ENCODE measurements around the gene TNS1. TPM values are rescaled to one million over a fixed set of nuclear protein-coding genes. Genes with fewer than 3 reads are reported as not detected.

TNS1 gene
- polyA plus RNA-seq, 3 donors = 0.26 to 1.6 (median 1.5) TPM

GRCh38 chr2:218013289-218013688 is 10.5 kb upstream of the TNS1 start:
- Histone ChIP-seq H3K4me2 (replicated peaks; ENCODE audit: extremely low read depth, low read length, poor library complexity, severe bottlenecking) (no peak overlapping the region), H3K27me3 (ENCODE audit: control insufficient read depth in 2 of 2, insufficient read depth in 2 of 2, low read length in 2 of 2) (peaks cover 3 to 24% of the 10 kb centered on the region in 2 donors)
- no peak for DNase-seq

GRCh38 chr2:218012284-218012683 is 9.5 kb upstream of the TNS1 start:
- H3K4me2 ChIP-seq (replicated peaks; ENCODE audit: extremely low read depth, low read length, poor library complexity, severe bottlenecking) = no peak overlapping the region
- intact Hi-C loops (cut with micrococcal nuclease) = loop anchor here in 1 of 2 donors (10.0 kb wide), 1 partner anchor 53 kb away; the partner anchor contains the start of gene RUFY4
- H3K9me3 Mint-ChIP-seq = peaks cover 0 to 3% (median 3%) of the 10 kb centered on the region in 7 donors
- H3K79me2 ChIP-seq (ENCODE audit: insufficient read depth, low read length) = no peaks in the 10 kb centered on the region
- no peak overlapping the region for H2AFZ ChIP-seq (ENCODE audit: insufficient read depth, low read depth, low read length, poor library complexity, severe bottlenecking)
- H3K9me3 ChIP-seq (replicated peaks in 1 of 2; ENCODE audit: control insufficient read depth in 1 of 2, insufficient read depth in 1 of 2, low read length in 2 of 2) = no peaks in the 10 kb centered on the region
- peaks cover 35% of the 10 kb centered on the region for H3K4me1 Mint-ChIP-seq
- WGBS (ENCODE audit: insufficient coverage) = 0% methylated on average over 1 of the region's 1 CpG
- DNase-seq = no peak
- TF ChIP-seq CTCF (IDR thresholded peaks at IDR 0.05) = no peak
- peaks cover 20 to 35% (median 33%) of the 10 kb centered on the region in 3 donors for H3K27me3 Mint-ChIP-seq (ENCODE audit: low read depth in 3 of 3)
- H3K27ac ChIP-seq (ENCODE audit: low read depth in 1 of 2, low read length in 2 of 2) = no peak overlapping the region
- no peak overlapping the region for H3K9ac ChIP-seq (ENCODE audit: insufficient read depth, low read length, poor library complexity, severe bottlenecking)
- H3K27me3 ChIP-seq (ENCODE audit: control insufficient read depth in 2 of 2, insufficient read depth in 2 of 2, low read length in 2 of 2) = peaks cover 3 to 24% of the 10 kb centered on the region in 2 donors
- H3K4me3 ChIP-seq (replicated peaks in 1 of 3; ENCODE audit: low read depth in 2 of 3, low read length in 3 of 3) = no peak overlapping the region
- no peaks in the 10 kb centered on the region for H3K36me3 ChIP-seq (replicated peaks in 1 of 2; ENCODE audit: control insufficient read depth in 1 of 2, insufficient read depth in 2 of 2, low read length in 2 of 2)
- peaks cover 21 to 41% of the 10 kb centered on the region in 2 donors for H3K4me1 ChIP-seq (ENCODE audit: control insufficient read depth in 1 of 2, insufficient read depth in 2 of 2, low read length in 2 of 2)
- no peak overlapping the region for H3K4me3 Mint-ChIP-seq
- H3K36me3 Mint-ChIP-seq = peaks cover 0 to 8% of the 10 kb centered on the region in 2 donors
- H3K27ac Mint-ChIP-seq = no peak overlapping the region
- H4K20me1 ChIP-seq (ENCODE audit: insufficient read depth, low read length) = no peaks in the 10 kb centered on the region

More at GRCh38 chr2:218013289-218013688, 10.5 kb upstream of the TNS1 start:
- Mint-ChIP-seq H3K36me3 (peaks cover 0 to 5% of the 10 kb centered on the region in 2 donors), H3K4me3 (no peak overlapping the region), H3K27ac (no peak overlapping the region), H3K27me3 (ENCODE audit: low read depth in 3 of 3) (peaks cover 20 to 33% (median 33%) of the 10 kb centered on the region in 3 donors), H3K9me3 (peaks cover 0 to 3% (median 3%) of the 10 kb centered on the region in 7 donors), H3K4me1 (peaks cover 43% of the 10 kb centered on the region)
- no peak overlapping the region for H3K9ac ChIP-seq (ENCODE audit: insufficient read depth, low read length, poor library complexity, severe bottlenecking)
- H3K27ac ChIP-seq (ENCODE audit: low read depth in 1 of 2, low read length in 2 of 2) = no peak overlapping the region
- H3K79me2 ChIP-seq (ENCODE audit: insufficient read depth, low read length) = no peaks in the 10 kb centered on the region
- no peaks in the 10 kb centered on the region for H4K20me1 ChIP-seq (ENCODE audit: insufficient read depth, low read length)
- TF ChIP-seq CTCF (IDR thresholded peaks at IDR 0.05) = no peak
- no peaks in the 10 kb centered on the region for H3K36me3 ChIP-seq (replicated peaks in 1 of 2; ENCODE audit: control insufficient read depth in 1 of 2, insufficient read depth in 2 of 2, low read length in 2 of 2)
- WGBS (ENCODE audit: insufficient coverage) = 90% methylated on average over 2 of the region's 2 CpGs
- peaks cover 31 to 51% of the 10 kb centered on the region in 2 donors for H3K4me1 ChIP-seq (ENCODE audit: control insufficient read depth in 1 of 2, insufficient read depth in 2 of 2, low read length in 2 of 2)
- no peaks in the 10 kb centered on the region for H3K9me3 ChIP-seq (replicated peaks in 1 of 2; ENCODE audit: control insufficient read depth in 1 of 2, insufficient read depth in 1 of 2, low read length in 2 of 2)
- intact Hi-C loops (cut with micrococcal nuclease) = loop anchor here in 1 of 2 donors (10.0 kb wide), 1 partner anchor 52 kb away; the partner anchor contains the start of gene RUFY4
- no peak overlapping the region for H2AFZ ChIP-seq (ENCODE audit: insufficient read depth, low read depth, low read length, poor library complexity, severe bottlenecking)
- H3K4me3 ChIP-seq (replicated peaks in 1 of 3; ENCODE audit: low read depth in 2 of 3, low read length in 3 of 3) = no peak overlapping the region

Data from CD14-positive monocyte (primary cell).